GM12874 (cell line): ENCODE data around the gene SFT2D3.

ENCODE experiments used
- TF ChIP-seq, protein P1 (sequence below): IDR thresholded peaks from 2 replicates; pipeline ENCODE4 v1.5.1; 2011; ENCODE audit warnings: low read depth, mild to moderate bottlenecking, control low read depth, low read length, moderate library complexity; ENCODE audit not compliant: insufficient read depth

SFT2D3 gene

DNA sequence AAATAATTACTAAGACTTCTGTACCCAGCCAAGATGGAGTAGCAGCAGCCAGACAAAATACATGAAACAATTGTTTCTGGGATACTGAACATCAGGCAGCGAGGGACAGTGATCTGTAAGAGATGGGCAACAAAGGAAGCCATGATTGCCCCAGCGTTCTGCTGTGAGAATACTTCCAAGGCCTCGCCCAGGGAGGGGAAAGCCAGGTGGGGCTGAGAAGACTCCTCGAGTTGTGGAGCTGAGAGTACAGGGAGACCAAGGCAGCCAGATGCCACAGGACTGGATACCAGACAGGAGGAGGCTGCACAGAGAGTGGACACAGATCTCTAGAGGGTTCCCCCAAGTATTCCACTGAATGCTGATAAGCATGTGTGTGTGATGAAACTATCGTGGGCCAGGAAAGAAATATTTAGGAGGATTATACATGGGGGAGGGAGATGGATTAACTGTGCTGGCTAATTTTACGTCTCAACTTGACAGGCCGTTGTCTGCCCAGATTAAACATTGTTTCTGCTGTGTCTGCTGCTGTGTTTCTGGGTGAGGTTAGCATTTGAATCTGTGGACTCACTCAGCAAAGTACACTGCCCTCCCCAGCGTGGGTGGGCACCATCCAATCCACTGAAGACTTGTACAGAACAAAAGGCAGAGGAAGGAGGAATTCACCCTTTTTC, 15.8 kb upstream of the SFT2D3 start:
- TF ChIP-seq, protein P1, sequence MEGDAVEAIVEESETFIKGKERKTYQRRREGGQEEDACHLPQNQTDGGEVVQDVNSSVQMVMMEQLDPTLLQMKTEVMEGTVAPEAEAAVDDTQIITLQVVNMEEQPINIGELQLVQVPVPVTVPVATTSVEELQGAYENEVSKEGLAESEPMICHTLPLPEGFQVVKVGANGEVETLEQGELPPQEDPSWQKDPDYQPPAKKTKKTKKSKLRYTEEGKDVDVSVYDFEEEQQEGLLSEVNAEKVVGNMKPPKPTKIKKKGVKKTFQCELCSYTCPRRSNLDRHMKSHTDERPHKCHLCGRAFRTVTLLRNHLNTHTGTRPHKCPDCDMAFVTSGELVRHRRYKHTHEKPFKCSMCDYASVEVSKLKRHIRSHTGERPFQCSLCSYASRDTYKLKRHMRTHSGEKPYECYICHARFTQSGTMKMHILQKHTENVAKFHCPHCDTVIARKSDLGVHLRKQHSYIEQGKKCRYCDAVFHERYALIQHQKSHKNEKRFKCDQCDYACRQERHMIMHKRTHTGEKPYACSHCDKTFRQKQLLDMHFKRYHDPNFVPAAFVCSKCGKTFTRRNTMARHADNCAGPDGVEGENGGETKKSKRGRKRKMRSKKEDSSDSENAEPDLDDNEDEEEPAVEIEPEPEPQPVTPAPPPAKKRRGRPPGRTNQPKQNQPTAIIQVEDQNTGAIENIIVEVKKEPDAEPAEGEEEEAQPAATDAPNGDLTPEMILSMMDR: no peak

DNA sequence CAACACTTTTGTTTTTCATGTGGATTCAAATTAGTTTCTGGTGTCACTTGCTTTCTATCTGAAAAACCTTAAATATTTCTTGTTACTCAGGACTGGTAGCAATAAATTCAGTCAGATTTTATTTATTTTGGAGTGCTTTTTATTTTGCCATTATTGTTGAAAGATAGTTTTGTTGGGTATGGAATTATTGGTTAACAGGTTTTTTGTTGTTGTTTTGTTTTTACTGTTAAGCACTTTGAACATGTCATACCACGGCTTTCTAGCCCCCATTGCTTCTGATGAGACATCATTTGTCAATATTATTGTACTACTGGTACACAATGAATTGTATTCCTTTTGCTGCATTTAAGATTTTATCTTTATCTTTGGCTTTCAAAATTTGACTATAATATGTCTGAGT, 12.9 kb upstream of the SFT2D3 start:
- TF ChIP-seq, protein P1: no peak

DNA sequence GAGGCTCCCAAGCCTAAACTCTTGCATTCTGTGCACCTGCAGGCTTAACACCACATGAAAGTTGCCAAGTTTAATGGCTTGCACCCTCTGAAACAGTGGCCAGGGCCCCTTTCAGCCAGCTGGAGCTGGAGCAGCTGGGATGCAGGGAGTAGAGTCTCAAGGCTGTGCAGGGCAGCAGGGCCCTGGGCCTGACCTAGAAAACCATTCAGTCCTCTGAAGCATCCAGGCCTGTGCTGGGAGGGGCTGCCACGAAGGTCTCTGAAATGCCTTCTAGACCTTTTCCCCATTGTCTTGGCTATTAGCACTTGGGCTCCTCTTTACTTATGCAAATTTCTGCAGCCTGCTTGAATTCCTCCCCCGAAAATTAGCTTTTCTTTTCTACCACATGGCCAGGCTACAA, 10.6 kb upstream of the SFT2D3 start:
- TF ChIP-seq, protein P1: no peak

GRCh38 chr2:127694986-127695385, 6.3 kb upstream of the SFT2D3 start:
- TF ChIP-seq, protein P1: no peak

DNA sequence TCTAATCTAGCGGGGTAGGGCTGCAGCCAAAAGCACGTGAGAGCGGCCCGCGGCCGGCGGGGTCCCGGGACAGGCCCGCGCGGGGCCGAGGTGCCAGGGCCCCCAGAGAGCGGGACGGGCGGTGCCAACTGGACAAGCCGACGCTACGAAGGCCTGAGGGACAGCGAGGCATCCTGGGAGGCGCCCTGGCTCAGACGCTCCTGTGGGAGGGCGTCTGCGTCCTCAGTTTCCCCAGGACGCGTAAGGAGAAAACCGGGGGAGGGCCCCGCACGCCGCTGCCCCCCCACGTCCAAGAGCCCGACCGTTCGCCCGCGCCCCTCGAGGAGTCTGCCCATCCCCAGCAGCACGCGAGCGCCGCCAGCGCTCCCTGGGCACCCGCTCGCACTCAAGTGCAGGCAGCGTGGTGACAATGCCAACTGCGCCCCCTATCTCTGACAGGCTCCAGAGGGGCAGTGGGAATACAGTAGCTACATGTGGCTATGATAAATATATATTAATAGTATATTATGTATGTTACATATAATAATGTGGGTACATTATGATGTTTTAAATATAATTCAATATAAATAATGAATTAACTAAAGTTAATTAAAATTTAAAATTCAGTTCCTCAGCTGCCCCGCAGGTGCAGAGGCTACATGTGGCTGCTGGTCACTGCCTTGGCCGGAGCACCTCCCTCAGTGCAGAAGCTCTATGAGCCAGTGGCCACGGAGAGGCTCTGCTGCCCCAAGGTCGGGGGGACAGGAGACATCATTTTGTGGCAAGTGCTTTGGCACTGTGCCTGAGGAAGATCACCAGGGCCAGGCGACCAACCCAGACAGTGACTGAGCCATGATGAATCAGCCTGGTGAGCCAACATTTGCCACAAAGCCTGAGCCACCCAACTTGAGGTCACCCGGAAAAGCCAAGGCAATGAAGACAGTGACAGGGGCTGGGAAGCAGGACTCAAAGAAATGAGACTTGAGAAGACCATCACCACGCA, 5.5 kb upstream of the SFT2D3 start:
- TF ChIP-seq, protein P1: peak; percentile 36; the same call in 1 of the 2 replicates

- TF ChIP-seq, protein P1: no peak
Measured at GRCh38 chr2:127697482-127698180, 3.7 kb upstream of the SFT2D3 start.
